ENCODE data around the gene ZBTB25.

ZBTB25 gene

DNA sequence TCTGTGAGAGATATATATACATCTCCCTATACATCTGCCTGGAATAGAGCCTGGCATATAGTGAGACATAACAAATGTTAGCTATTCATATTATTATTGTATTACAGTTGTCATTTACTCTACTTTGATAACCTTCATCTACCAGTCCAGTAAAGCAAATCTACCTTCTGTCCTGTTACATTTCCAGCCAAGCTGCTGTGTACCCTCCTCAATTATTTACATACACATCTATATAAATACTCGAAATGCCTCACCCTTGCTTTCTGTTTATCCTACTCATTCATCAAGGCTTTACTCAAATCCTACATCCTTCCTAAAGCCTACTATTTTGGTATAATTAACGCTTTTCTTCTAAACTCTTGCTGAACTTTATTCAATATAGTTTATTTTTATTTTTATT, 9.6 kb upstream of the ZBTB25 start:
- DNase-seq, result no peak

- peak; percentile 67 for DNase-seq
Measured at GRCh38 chr14:64510825-64511671, 7.4 kb upstream of the ZBTB25 start.

GRCh38 chr14:64509036-64509435, 5.4 kb upstream of the ZBTB25 start:
- DNase-seq, result no peak

DNA sequence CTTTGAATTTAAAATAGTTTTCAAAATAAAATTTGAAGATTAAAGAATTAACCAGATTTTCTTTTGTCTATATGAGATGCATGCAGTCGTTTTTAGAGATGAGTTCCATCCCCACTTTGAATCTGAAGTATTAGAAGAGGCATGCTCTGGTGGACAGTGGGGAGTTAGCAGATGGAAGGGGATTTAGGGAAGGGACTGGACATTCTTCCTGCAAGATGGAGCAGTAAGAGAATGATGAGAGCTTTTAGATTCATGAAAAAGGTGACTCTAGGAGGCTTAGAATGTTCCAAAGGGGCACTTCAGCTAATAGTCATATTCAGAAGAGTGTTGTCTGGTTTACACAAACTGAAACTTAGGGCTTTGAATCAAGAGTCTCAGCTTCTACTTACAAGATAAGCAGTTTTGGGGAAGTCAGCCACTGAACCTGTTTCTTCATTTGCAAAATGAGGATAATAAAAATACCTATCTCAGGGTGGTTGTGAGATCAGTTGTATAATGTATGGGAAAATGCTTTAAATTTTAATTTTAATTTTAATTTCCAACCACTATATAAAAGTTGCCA, 4.7 kb upstream of the ZBTB25 start:
- DNase-seq, result no peak

DNA sequence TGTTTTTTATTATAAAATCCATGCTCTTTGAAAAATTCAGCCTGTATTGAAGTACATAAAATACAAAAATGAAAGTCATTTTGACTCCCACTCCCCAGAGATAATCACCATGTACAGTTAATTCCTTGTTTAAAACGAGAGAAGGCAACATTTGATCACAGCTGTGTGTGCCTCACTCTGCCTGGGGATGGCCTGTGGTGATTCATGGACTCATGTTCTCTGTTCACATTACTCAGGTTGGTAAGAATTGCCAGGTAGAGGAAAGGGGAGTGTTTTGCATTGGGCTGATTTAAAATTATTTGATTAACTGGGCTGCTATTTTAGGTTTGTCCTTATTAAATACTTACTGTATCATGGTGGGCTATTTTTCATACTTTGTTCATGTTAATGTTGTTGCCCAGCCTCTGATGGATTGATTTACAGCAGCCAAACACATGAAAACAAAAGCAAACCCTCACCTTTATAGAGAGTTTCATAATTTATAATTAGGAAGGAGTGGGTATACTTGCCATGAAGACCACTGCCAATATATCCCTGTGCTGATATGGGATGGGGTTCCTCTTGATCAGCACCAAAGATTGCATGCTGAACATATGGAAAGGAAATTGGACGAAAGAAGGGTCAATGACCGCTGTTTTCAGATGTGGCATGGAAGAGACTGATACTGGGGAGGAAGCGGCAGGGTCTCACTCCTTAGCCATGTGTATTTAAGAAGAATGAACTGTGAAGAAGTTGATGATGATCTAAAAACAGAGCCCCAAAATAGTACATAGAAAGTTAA, 3.9 kb upstream of the ZBTB25 start:
- peak; percentile 36 for DNase-seq

- DNase-seq, result no peak
Measured at GRCh38 chr14:64506721-64507120, 3.1 kb upstream of the ZBTB25 start.

DNA sequence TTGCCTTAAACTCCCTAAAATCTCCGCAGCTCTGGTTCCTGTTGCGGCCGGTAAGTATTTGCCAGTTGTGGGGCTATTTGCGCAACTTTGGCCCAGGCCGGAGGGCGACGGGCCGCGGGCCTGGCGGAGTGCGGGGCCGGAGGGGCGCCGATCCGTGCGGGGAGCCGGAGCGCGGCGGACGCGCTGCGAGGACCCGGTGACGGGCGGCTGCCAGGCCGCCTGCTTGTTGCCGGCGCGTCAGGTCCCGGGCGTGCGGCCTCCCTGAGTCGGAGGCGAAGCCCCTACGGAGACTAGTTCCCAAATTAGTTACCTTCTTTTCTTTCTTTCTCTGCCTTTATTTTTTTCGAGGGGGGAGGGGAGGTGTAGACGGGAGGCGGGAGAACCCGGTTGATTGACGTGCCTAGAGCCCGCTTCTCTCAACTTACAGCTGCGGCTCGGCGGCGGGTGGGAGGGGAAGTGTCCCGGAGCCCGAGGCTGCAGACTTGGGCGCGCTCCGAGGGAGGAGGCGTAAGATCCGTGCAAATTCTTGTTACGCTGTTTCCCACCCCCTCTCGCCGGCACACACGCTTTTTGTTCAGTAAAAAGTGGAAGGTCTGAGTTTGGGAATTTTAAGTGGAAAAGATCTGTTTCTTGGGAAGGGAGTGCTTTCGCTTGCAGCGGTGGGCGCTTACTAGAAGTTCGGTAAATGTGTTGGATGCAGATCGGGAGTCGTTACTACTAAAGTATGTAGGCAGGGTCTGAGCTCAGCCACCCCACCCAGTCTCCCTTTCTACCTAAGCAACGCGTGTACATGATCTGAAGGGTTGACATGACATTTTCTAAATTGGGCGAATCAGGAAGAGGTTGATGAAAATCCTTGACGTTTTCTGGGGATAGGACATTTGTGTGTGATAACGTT, 1.5 kb upstream of the ZBTB25 start:
- peak; percentile 72 for DNase-seq

GRCh38 chr14:64504310-64504896, 765 bp upstream of the ZBTB25 start, which contains the start of gene ZBTB1:
Gene ZBTB1 (plus strand): TSS chr14:64504770. CDS start chr14:64521505, 16,735 bp downstream.
- DNase-seq, result peak; percentile 86

GRCh38 chr14:64502887-64503433, 678 bp downstream of the ZBTB25 start:
- DNase-seq, result peak; percentile 30

- no peak for DNase-seq
Measured at GRCh38 chr14:64502456-64502855, 1.2 kb downstream of the ZBTB25 start.

DNA sequence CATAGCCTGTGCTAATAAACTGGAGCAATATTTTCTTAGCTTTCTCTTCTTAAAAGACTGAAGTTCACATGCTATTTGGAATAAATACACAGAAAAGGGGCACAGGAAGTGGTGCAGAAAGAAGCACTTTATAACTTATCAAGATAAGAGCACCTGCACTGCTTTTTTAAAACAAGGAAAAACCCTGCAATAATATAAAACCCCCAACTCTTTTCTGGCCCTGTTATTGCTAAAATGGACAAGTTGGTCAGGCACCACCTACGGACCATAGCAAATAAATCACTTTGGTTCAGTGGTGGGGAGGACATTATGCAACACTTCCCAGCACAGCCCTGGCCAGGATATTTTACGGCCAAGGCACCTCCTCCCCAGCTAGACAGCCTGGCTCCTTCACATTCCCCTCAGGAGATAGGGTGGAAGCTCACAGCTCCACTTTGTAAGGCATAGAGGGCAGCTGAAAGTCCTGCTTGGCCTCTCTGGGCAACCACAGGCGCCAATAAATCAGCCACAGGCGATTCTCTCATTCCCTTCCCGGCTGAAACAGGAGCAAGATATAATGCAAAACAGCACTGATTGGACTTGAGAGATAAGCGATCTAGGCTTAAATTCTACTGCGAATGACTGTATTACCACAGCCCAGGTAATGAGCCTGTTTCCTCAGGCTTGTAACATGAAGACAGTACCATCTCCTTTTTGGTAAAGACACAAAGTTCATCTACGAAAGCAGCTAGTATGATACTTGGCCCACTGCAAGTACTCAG, 2.0 kb downstream of the ZBTB25 start:
- DNase-seq, result peak; percentile 64

GRCh38 chr14:64500088-64500487, 3.5 kb downstream of the ZBTB25 start:
- DNase-seq, result no peak

DNA sequence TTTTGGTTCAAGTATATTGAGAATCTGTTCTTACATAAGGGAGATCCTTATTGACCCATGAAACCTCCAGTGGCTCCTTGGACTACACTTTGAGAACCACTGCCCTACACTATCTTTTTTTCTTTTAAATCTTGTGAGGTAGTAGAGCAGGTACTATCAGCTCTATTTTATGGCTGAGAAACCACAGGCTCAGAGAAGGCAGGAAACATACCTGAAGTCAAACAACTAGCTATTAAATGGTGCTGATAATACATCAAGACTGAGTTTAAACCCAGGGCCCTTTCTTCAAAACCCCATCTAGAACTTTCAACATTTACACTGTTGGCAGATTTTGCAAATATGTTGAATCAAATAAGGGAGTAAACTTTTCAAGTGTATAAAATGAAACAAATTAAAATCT, 6.9 kb downstream of the ZBTB25 start:
- no peak for DNase-seq

GRCh38 chr14:64495252-64495651, 8.4 kb downstream of the ZBTB25 start:
- no peak for DNase-seq

DNA sequence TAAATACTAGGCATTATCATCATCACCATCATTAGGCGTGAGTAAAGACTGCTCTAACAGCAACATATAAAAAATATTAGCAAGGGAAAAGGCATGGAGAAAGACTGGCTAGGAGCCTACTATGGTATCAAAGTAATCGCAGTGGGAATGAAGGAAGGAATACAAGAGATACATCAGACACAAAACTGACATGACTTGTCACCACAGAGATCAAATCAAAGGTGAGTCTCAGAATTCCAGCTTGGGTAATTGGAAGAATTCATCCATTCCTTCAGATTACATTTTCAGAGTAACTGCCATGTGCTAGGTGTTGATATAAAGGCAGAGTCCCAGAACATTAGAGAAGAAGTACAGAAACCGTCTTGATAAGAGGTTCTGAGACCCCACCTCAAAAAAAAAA, 10.2 kb downstream of the ZBTB25 start:
- no peak for DNase-seq

DNA sequence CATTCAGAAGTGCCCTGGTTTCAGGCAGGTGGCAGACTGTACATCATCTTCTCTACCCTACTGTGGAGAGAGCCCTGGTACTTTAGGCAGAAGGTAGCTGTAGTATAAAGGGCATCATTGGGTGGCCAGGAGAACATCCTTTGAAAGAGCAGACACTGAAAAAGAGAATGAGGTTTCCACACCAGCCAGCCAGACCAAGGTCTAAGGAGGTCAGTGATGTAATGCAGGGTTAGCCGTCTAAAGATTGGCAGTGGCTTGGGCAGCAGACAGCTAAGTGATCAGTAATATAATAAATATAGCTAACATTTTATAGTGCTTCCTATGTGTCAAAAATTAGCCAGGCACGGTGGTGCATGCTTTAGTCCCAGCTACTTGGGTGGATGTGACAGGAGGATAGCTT, 12.0 kb downstream of the ZBTB25 start:
- DNase-seq, result no peak

DNA sequence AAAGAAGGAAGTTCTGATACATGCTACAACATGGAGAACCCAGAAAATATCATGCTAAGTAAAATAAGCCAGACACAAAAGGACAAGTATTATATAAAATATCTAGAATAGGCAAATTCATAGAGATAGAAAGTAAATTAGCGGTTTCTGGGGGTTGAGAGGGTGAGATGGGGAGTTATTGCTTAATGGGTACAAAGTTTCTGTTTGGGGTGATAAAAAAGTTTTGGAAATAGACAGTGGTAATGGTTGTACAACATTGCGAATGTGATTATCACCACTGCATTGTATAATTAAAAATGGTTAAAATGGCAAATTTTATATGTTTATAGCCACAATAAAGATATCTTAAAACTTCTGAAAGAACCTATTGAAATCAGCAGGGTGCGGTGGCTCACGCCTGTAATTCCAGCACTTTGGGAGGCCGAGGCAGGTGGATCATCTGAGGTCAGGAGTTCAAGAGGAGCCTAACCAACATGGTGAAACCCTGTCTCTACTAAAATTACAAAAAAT, 15.0 kb downstream of the ZBTB25 start:
- DNase-seq, result no peak

- no peak for DNase-seq
Measured at GRCh38 chr14:64478634-64479250, 24.9 kb downstream of the ZBTB25 start.

GRCh38 chr14:64476438-64476837, 27.2 kb downstream of the ZBTB25 start:
- no peak for DNase-seq

- DNase-seq, result peak; percentile 39
Measured at GRCh38 chr14:64475585-64476273, 27.9 kb downstream of the ZBTB25 start.

Data from kidney glomerular epithelial cell (primary cell).